Stimulated activated CD8-positive, alpha-beta memory T cell treated with anti-CD3 and anti-CD28 coated beads, Interleukin-4, amount 100 ng/mL, for 4 hours (primary cell): ENCODE results near the gene AADAC.
"Not testable (repeated sequence)": the region's sequence is repeated elsewhere in the genome, so short reads cannot be mapped to it uniquely, and the experiment has no call there.

Experiments
- DNase-seq, 2 donors: peaks; one replicate each; pipeline ENCODE4 v3.0.0-alpha.2; 2020; ENCODE audit warnings: low read depth in 2 of 2, low spot score in 1 of 2

The AADAC gene

GRCh38 chr3:151813799-151814198 lies at the start of gene AADAC:
TSS of gene AADAC (plus strand) at chr3:151814116. CDS start at chr3:151814163, 47 bp downstream.
- DNase-seq, result no peak

GRCh38 chr3:151764699-151765098 lies 49.2 kb upstream of the AADAC start:
- not testable (repeated sequence) for DNase-seq

- DNase-seq, result no peak
Observed at GRCh38 chr3:151765685-151766084, 48.2 kb upstream of the AADAC start.

GRCh38 chr3:151766454-151766853 lies 47.5 kb upstream of the AADAC start:
- DNase-seq, result no peak

- no peak for DNase-seq
Observed at GRCh38 chr3:151768393-151768930, 45.5 kb upstream of the AADAC start.

- DNase-seq, result no peak
Observed at GRCh38 chr3:151769175-151769574, 44.7 kb upstream of the AADAC start.

GRCh38 chr3:151770956-151771355 lies 43.0 kb upstream of the AADAC start:
- no peak for DNase-seq

- no peak for DNase-seq
Observed at GRCh38 chr3:151772825-151773480, 41.0 kb upstream of the AADAC start.

- DNase-seq, result no peak
Observed at GRCh38 chr3:151774235-151774634, 39.7 kb upstream of the AADAC start.

- DNase-seq, result no peak
Observed at GRCh38 chr3:151774910-151775309, 39.0 kb upstream of the AADAC start.

- DNase-seq, result no peak
Observed at GRCh38 chr3:151775314-151776258, 38.3 kb upstream of the AADAC start.

GRCh38 chr3:151776259-151776740 lies 37.6 kb upstream of the AADAC start:
- no peak for DNase-seq

- no peak for DNase-seq
Observed at GRCh38 chr3:151777880-151778279, 36.0 kb upstream of the AADAC start.

GRCh38 chr3:151787626-151788025 lies 26.3 kb upstream of the AADAC start:
- DNase-seq, result no peak

- DNase-seq, result no peak
Observed at GRCh38 chr3:151788401-151788800, 25.5 kb upstream of the AADAC start.

GRCh38 chr3:151789853-151790463 lies 24.0 kb upstream of the AADAC start:
- no peak for DNase-seq

- not testable (repeated sequence) for DNase-seq
Observed at GRCh38 chr3:151790763-151791162, 23.2 kb upstream of the AADAC start.

GRCh38 chr3:151792411-151792810 lies 21.5 kb upstream of the AADAC start:
- DNase-seq, result no peak

GRCh38 chr3:151793636-151794035 lies 20.3 kb upstream of the AADAC start:
- no peak for DNase-seq

GRCh38 chr3:151794080-151794479 lies 19.8 kb upstream of the AADAC start:
- no peak for DNase-seq

- no peak for DNase-seq
Observed at GRCh38 chr3:151795276-151795675, 18.6 kb upstream of the AADAC start.
